ENCODE results near the gene TBC1D23.
"Not testable (repeated sequence)": the region's sequence is repeated elsewhere in the genome, so short reads cannot be mapped to it uniquely, and the experiment has no call there.

TBC1D23 gene

DNA sequence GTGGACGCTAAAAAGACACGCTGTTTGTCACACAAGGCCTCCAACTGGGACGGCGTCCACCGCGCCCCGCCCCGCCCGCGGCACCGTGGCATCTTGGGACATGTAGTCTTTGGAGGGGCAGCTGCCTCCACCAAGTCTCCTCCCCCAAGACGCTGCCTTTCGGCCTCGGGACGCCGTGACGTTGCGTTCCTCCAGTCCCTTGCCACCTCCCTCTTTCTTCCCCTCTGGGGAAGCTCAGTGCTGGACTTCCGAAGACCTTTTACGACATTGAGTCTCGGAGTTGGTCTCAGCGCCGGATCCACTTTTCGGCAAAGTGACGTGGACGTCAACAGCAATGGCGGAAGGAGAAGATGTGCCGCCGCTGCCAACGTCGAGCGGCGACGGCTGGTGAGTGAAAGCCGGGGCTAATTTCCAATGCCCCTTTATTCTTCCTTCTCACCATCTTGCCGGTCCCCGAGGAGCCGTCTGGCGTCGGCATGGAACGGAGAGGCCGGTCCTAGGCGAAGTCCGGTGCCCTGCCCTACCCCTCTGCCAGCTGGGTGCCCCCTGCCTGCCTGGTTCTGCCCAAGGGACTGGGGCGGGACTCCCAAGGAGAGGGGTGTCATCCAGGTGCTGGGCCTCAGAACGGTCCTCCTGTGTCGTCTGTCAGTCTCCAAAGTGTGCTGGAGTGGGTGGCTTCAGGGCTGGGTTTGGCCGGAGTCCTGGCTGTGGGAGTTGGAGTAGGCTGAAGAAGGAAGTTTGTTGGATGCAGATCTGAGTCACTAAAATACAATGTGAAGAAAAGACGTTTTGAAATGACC lies at the start of gene TBC1D23:
TBC1D23 (plus strand) TSS at position 308 of the 800 bp plus-strand sequence; CDS start at position 335, 27 bp downstream.
- DNase-seq, result peak; percentile 96

DNA sequence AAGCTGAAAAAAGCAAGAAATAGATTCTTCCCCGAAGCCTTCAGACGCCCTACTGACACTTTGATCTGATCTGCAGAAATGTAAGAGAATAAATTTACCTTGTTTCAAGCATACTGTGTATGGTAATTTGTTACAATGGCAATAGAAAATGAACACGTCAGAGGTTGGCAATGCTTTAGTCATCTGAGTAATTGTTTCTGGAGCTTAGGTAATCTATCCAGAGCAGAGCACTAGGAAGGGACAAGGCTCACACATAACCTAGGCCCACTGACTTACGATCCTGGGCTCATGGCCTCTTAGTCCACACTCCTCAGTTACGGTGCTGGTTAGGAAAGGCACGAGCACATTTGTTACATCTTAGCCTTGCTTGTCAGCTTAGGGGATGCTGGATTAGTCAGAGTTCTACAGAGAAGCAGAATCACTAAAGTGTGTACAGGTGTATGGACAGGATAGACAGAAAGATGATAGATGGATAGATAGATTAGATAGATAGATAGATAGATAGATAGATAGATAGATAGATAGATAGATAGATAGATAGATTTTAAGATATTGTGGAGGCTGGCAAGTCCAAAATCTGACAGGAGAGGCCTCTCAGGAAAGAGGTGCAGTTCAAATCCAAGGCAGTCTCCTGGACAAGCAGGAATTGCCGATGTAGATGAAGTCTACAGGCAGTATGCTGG lies 46.8 kb upstream of the TBC1D23 start:
- DNase-seq, result no peak

DNA sequence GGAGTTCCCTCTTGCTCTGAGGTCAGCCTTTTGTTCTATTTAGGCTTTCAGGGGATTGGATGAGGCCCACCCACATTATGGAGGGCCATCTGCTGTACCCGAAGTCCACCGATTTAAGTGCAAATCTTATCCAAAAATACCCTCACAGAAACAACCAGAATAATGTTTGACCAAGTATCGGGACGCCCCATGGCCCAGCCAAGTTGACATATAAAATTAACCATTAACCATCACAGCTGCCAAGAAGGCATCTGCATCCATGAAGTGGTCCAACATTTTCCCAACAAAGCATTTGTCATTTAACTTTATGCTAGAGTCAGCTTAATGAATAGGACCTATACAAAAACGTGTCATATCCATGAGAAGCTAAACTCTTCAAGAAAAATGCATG lies 46.2 kb upstream of the TBC1D23 start:
- no peak for DNase-seq

DNA sequence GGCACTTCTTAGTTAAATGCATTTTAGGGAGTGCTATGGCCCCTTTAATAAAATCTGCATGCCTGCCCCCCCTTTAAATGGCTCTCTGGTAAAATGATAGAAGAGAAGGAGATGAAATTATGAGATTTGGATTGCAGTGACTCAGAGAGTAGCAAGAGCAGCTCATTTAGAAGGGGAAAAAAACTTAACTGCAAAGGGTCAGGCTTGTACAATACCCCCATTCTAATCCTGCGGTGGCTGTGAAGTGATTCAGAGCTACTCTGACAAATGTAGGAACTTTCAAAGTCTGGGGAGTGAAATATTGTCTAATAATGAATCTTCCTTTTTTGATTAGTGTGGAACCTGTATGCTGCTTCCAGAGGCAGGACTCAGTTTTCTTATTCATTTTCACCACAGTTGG lies 44.1 kb upstream of the TBC1D23 start:
- DNase-seq, result no peak

DNA sequence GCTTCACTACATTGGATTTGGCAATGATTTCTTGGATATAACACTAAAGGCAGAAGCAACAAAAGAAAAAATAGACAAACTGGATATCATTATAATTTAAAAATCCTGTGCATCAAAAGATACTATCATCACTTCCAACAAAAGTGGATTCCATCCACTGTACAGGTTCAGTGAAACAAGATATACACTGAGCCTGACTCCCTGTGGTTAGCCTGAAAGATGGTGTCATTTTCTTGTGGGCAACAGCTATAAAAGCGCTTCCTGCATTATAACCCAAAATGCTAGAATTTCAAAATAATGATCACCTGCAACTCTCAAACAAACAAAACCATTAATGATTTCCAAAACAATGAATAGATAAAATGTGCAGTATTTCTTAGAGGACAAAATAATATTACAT lies 39.6 kb upstream of the TBC1D23 start:
- DNase-seq, result no peak

DNA sequence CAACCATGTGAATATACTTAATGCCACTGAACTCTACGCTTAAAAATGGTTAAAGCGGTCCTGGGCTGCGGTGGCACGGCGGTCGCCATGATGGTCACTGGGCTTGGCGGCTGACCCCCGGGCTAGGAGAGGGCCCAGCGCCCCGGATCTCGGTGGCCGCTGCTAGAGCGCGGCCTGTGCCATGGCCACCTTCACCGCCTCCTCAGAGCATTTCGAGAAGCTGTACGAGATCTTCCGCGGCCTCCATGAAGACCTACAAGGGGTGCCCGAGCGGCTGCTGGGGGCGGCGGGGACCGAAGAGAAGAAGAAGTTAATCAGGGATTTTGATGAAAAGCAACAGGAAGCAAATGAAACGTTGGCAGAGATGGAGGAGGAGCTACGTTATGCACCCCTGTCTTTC lies 35.6 kb upstream of the TBC1D23 start:
- no peak for DNase-seq

DNA sequence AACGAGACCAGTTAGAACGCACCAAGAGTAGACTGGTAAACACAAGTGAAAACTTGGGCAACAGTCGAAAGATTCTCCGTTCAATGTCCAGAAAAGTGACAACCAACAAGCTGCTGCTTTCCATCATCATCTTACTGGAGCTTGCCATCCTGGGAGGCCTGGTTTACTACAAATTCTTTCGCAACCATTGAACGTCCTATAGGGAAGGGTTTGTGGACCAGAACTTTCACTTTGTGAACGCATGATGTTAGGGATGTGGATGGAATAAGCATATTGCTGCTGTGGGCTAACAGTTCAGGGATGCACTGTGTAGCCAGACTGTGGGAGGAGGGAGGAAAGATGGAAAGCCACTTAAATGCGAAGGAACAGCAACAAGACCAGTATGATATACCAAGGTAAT lies 34.9 kb upstream of the TBC1D23 start:
- DNase-seq, result no peak

DNA sequence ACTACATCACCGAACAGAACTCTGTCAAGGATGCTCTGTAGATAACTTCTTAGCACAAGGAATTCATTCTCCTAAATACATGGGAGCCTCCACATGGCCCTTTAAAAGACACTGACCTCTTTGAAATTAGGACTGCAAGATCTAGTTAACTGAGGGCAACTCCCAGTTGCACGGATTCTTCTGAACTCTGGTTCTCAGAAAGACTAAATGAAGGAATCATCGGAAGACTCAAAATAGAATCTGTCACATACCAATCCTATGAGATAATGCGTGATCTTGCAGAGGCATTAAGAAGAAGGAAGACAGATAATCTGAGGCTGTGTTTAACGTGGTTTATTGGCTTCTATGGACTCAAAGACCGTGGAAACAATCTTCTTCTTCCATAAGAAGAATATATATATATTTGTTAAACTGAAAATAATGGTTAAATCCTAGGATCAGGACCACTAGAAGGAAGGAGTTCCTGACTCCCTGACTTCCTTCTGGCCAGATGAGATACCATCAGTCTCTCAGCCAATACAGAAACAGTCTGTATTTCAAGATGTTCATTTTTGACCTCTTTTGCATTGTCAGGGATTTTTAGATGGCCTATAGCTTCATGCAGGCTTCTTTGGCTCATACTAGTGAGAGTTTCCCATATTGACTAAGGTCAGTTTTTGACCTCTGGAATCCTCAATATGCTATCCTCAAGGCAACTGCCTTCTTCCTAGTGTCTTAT lies 33.9 kb upstream of the TBC1D23 start:
- no peak for DNase-seq

DNA sequence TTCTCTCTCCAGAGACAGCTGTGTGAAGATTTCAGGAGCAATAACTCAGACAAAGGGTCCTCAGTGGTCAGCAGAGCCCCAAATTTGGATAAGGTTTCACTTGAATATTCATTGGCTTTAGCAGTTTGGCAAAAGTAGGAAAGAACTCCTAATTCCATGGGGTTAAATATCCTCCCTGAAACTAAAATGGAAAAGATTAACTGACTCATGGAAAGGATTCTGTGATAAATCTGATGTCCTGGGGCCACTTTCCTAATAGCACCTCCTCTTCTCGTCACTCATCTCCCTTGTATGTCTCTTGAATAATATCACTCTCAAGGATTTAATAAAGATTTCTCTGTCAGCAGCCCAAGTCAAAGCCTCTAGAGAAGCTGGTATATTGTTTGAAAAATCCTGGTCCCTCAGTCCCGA lies 33.3 kb upstream of the TBC1D23 start:
- DNase-seq, result no peak

DNA sequence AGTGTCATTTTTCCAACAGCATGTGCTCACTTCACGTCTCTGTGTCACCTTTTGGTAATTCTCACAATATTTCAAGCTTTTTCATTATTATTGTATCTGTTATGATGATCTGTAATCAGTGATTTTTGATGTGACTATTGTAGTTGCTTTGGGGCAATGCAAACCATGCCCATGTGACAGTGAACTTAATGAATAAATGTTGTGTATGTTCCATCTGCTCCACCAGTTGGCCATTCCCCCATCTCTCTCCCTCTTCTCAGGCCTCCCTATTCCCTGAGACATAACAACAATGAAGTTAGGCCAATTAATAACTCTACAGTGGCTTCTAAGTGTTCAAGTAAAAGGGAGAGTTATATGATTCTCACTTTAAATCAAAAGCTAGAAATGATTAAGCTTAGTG lies 32.5 kb upstream of the TBC1D23 start:
- DNase-seq, result no peak

DNA sequence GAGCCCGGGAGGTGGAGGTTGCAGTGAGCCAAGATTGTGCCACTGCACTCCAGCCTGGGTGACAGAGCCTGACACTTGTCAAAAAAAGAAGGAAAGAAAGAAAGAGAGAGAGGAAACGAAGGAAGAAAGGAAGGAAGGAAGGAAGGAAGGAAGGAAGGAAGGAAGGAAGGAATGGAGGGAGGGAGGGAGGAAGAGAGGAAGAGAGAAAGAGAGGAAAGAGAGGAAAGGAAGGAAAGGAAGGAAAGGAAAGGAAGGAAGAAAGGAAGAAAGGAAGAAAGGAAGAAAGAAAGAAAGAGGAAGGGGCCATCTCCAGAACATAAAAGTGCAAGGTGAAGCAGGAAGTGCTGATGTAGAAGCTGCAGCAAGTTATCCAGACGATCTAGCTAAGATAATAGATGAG lies 31.6 kb upstream of the TBC1D23 start:
- not testable (repeated sequence) for DNase-seq

DNA sequence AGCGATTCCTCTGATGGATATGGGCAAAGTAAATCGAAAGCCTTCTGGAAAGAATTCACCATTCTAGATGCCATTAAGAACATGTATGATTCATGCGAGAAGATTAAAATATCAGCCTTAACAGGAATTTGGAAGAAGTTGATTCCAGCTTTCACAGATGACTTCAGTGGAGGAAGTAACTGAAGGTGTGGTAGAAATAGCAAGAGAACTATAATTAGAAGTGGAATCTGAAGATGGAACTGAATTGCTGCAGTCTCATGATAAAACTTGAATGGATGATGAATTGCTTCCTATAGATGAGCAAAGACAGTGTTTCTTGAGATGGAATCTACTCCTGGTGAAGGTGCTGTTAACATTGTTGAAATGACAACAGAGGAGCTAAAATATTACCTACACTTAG lies 30.1 kb upstream of the TBC1D23 start:
- DNase-seq, result no peak

DNA sequence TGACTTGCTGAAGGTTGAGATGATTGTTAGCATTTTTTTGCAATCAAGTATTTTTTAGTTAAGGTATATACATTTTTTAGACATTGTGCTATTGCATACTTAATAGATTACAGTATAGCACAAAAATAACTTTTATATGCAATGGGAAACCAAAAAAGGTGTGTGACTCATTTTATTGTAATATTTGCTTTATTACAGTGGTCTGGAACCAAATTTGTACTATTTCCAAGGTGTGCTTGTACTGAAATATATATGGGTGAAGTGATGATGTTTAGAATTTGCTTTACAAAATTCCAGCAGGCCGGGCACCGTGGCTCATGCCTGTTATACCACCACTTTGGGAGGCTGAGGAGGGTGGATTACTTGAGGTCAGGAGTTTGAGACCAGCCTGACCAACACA lies 29.1 kb upstream of the TBC1D23 start:
- DNase-seq, result no peak

DNA sequence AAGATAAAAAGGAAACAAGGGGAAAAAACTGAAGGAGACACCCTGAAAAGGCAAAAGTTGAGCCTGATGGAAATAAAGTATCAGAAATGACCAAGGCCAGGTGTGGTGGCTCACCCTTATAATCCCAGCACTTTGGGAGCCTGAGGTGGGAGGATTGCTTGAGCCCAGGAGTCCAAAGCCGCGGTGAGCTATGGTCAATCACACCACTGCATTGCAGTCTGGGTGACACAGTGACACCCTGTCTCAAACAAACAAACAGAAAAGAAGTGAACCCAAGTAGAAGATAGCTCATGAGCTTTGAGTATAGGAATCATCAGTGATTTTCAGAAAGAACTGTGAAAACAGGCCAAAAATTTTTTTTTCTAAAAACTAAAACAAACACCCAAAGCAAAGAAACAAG lies 26.4 kb upstream of the TBC1D23 start:
- DNase-seq, result no peak

DNA sequence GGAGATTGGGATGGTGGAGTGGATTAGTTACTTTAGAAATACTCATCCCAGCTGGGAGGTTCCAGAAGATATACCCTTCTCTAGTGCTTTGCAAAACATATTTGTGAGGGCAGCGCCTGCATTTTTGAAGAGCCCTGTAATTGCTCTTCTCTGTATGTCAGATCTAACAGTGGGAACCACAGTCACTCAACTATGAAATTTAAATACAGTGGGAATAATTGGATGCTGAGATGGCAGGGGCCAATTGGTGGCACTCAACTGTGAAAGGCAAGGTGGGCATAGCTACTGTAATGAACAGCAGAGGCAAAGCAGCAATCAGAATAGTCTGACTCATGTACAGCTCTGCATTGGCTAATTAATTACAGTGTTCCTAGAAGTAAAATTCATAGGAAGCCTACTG lies 22.2 kb upstream of the TBC1D23 start:
- DNase-seq, result no peak

DNA sequence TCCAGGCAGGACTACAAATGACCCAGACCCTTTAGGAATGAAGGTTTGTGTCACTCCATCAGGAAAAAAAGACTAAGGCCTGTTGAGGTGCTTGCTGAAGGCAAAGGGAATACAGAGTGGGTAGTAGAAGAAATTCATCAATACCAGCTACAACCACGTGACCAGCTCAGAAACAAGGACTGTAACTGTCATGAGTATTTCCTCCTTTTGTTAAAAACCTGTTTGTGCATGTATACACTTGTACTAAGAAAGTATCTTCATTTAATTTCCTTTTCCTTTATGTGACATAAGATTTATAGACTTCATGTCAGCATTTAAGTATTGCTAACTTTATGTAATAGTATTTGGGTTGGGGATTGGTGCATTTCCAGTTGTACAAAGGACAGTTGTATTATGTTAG lies 18.3 kb upstream of the TBC1D23 start:
- not testable (repeated sequence) for DNase-seq

DNA sequence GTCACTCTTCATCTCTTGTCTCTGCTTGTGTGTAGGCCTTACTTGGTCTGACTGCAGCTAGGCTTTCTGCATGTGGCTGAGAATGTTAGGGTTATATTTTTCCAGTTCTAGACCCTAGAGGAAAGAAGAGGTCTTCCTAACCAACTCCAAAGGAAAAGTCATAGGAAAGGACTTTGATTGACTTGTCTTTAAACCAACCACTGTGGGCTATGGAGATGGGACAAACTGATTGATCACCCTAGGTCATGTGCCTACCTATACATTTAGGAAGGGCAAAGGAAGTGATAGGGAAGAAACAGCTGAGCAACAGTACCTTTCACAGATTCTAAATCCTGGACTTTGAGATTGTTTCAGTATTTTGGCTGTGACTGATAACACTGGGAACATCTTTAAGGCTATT lies 16.5 kb upstream of the TBC1D23 start:
- DNase-seq, result no peak

DNA sequence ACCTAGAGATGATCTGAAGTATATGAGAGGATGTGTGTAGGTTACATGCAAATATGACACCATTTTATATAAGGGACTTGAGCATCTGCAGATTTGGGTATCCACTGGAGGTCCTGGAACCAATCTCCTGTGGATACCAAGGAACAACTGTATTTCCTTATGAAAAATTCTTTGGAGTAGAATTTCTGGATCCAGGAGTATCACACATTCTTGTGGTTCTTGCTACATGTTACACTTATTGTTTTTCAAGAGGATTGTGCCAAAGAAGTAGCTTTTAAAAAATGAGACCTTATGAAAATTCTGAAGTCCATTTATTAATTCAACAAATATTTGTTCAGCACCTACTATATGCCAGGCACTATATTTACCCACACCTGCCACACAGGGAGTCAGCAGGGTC lies 15.7 kb upstream of the TBC1D23 start:
- no peak for DNase-seq

DNA sequence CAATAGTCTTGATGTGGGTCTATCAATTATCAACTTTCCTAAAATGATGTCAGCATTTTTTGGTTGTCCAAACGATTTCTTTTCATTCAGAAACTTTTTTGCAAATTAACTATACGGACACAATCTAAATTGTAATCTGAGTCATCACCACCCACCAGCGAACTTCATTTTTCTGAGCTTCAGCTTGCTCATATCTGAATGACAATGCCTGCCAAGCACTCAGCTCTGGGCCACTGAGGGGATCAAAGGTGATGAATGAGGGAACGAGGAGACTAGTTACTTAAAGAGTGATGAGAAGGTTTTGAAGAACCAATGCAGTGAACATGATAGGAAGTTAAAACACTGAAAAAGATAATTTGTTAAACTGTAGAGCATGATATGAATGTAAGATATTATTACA lies 14.9 kb upstream of the TBC1D23 start:
- DNase-seq, result no peak

DNA sequence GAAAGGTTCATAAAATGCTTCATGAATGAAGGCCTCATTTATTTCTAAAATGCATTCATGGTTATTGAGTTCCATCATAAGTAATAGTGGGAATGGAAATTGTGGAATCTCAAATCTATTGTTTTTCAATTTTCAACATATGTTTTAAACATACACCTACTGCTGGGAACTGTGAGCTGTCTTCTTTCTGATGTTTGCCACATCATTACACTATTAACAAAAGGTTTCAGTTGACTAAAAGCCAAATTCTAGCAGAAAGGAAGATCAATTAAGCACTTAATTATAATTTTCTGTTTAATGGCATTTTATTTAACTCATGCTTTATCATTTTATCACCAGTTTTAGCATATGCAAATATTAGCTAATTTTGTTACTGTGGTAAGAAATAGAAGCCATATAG lies 13.8 kb upstream of the TBC1D23 start:
- DNase-seq, result no peak

DNA sequence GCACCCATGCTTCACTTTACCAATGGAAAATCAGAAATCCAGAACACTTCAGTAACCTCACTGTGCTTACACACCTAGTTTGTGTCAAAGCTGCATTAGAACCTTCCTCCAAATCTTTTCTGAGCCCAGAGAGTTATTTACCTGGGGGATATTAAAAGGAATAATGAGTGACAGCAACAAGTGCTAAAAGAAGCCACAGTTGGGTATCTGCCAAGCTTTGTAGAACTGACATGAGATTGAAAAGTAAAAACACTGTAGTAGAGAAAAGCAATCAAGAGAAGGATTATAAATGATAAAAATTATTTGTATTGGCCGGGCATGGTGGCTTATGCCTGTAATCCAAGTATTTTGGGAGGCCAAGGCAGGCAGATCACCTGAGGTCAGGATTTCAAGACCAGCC lies 8.8 kb upstream of the TBC1D23 start:
- no peak for DNase-seq

DNA sequence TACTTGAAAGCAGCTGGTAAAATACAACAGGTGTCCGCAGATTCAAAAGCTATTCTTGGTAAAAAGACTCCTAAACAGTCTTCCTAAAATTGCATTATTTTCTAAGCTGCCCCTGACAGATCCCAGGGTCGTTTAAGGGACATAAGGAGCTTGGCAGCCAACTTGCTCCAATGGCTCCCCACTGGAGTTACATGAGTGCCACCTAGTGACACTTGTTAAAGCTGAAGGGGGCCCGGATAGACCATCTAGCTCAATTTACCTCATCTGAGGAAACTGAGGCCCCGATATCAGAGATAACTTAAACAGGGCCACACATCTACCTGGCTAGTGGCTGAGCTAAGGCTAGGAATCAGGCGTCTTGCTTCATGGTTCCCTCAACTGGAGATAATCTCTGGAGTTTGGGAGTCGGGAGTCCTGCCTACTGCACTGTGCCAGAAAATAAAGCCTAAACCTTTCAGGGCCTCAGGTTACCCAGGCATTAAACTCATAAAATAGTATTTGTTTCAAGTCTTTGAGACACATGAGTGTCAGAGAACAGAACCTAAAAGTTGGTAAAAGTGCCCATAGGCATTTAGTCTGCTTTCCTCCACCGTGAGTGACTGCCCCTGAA lies 6.5 kb upstream of the TBC1D23 start:
- DNase-seq, result no peak

DNA sequence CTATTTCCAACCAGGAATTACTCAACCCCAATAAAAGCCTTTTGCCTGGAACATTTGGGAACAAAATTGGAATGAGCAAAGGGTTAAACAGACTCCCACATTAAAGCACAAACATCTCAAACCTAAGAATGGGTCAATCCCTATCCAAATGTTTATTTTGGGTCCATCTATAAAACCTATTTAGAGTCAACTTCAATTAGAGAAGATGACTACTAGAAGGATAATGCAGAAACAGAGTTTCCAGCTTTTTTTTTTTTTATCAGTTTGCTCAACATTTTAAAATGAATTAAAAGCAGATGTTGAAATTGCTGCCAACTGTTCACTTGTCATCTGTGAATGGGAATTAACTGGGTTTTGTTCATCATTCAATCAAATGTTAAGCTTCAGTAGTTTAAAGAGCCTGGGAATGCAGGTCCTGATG lies 4.1 kb upstream of the TBC1D23 start:
- no peak for DNase-seq

DNA sequence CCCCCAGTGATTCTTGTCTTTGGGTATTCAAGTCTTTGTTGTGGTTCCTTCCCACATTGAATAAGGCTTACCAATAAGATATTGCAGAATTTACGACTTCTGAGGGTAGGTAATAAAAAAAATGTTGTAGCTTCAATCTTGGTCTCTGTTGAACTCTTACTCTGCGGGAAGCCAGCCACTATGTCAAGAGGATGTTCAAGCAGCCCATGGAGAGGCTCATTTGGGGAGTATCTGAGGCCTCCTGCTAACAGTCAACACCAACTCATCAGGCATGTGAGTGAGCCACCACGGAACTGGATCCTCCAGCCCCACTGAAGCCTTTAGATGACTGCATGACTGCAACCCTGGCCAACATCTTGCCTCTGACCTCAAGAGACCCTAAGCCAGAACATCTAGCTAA lies 3.2 kb upstream of the TBC1D23 start:
- no peak for DNase-seq

Data from activated T-cell treated with anti-CD3 and anti-CD28 coated beads, Interleukin-2, amount 50 U/mL, for 1 hour (primary cell).